Gastrocnemius medialis (tissue), 4 donors: ENCODE measurements around the gene RFNG. TPM values are rescaled to one million over a fixed set of nuclear protein-coding genes. Genes with fewer than 3 reads are reported as not detected.

ENCODE experiments used
- ATAC-seq, 2 donors: fragments of 150-250 bp; one replicate each; pipeline ENCODE4 v1.9.1; 2016
- DNase-seq, 2 donors: peaks; one replicate each; pipeline ENCODE4 v3.0.0-alpha.2; 2019
- H3K27ac ChIP-seq, 4 donors: fragments of 200-600 bp; sonication (generic); 1 replicate in 1 of 4; 2 replicates in 3 of 4; pipeline ENCODE4 v1.5.1; 2016 to 2018; ENCODE audit warnings: mild to moderate bottlenecking in 2 of 4, moderate library complexity in 1 of 4
- H3K27me3 ChIP-seq, 3 donors: fragments of 200-600 bp; sonication (generic) in 2 of 3; 1 replicate in 1 of 3; 2 replicates in 2 of 3; pipeline versions ENCODE4 v1.5.1 to v1.6.0; 2016 to 2019; ENCODE audit warnings: mild to moderate bottlenecking in 1 of 3, moderate library complexity in 1 of 3
- H3K36me3 ChIP-seq, 2 donors: fragments of 200-600 bp; sonication (generic) in 1 of 2; one replicate each; pipeline ENCODE4 v1.5.1; 2017 to 2018
- H3K4me1 ChIP-seq, 2 donors: fragments of 200-600 bp; sonication (generic) in 1 of 2; one replicate each; pipeline ENCODE4 v1.5.1; 2016 to 2017; ENCODE audit warnings: mild to moderate bottlenecking in 2 of 2
- H3K4me3 ChIP-seq, 4 donors: fragments of 200-600 bp; sonication (generic) in 3 of 4; 1 replicate in 1 of 4; 2 replicates in 3 of 4; pipeline ENCODE4 v1.5.1; 2016 to 2019; ENCODE audit warnings: mild to moderate bottlenecking in 2 of 4
- H3K9me3 ChIP-seq, 3 donors: fragments of 200-600 bp; sonication (generic) in 2 of 3; 1 replicate in 1 of 3; 2 replicates in 2 of 3; pipeline ENCODE4 v1.5.1; 2016 to 2019
- CTCF ChIP-seq, 5 experiments: fragments of 450-650 bp in 3 of 5; fragments of 200-600 bp in 2 of 5; sonication (generic) in 2 of 5; IDR thresholded peaks in 4 of 5; conservative IDR thresholded peaks in 1 of 5; 1 replicate in 4 of 5; 2 replicates in 1 of 5; pipeline ENCODE4 v1.5.1; 2016 to 2019; ENCODE audit warnings: antibody characterized with exemption in 5 of 5, mild to moderate bottlenecking in 3 of 5, moderate library complexity in 3 of 5
- POLR2A ChIP-seq, 2 donors: fragments of 450-650 bp; IDR thresholded peaks; one replicate each; pipeline ENCODE4 v1.6.1; 2017; ENCODE audit warnings: antibody characterized with exemption in 2 of 2, mild to moderate bottlenecking in 2 of 2, moderate library complexity in 2 of 2
- in situ Hi-C, 4 donors: fragments of 200-750 bp; cut with MboI; loops; one replicate each; pipeline versions ENCODE4 v1.15.0 to v1.8.0; 2017; ENCODE audit warnings: low sequenced_read_pairs in 4 of 4
- intact Hi-C: fragments of 100-400 bp; cut with DNase I; formaldehyde crosslinking; loops from one replicate; pipeline ENCODE4 v1.15.1; 2023; ENCODE audit warnings: low total_unique reads
- total RNA-seq, 4 donors: library from RNA; depleted of rRNA; stranded (reverse); fragments of >200 nt; gene quantifications; one replicate each; pipeline versions ENCODE4 v1.1.0 to v1.2.3, GENCODE V29; 2016

Gene RFNG
- total RNA-seq, 4 donors from 2014 or later: 29.6 to 64.9 (median 49.1) TPM

- H3K27me3 ChIP-seq: no peaks in the 10 kb centered on the region
- in situ Hi-C loops: no loop called here
- TF ChIP-seq POLR2A (IDR thresholded peaks at IDR 0.05) (no peak), CTCF (IDR thresholded peaks at IDR 0.05 in 4 of 5, conservative IDR thresholded peaks at IDR 0.05 in 1 of 5) (no peak)
Observed at GRCh38 chr17:82081546-82081945, 29.9 kb upstream of the RFNG start.

GRCh38 chr17:82080789-82081464 lies 29.3 kb upstream of the RFNG start:
- in situ Hi-C loops (no loop called here), intact Hi-C loops (no loop called here)
- no peak for TF ChIP-seq POLR2A (IDR thresholded peaks at IDR 0.05)
- TF ChIP-seq CTCF (IDR thresholded peaks at IDR 0.05 in 4 of 5, conservative IDR thresholded peaks at IDR 0.05 in 1 of 5): no peak
- Histone ChIP-seq H3K4me1 (no peaks in the 10 kb centered on the region), H3K27me3 (no peaks in the 10 kb centered on the region), H3K27ac (no peak overlapping the region), H3K36me3 (peaks cover 0 to 67% of the 10 kb centered on the region in 2 donors), H3K4me3 (no peak overlapping the region), H3K9me3 (no peaks in the 10 kb centered on the region)
- ATAC-seq (no peak), DNase-seq (no peak)

More at GRCh38 chr17:82081546-82081945, 29.9 kb upstream of the RFNG start:
- DNase-seq: no peak
- ATAC-seq: no peak
- Histone ChIP-seq H3K36me3 (peaks cover 0 to 73% of the 10 kb centered on the region in 2 donors), H3K9me3 (no peaks in the 10 kb centered on the region), H3K27ac (no peak overlapping the region), H3K4me3 (no peak overlapping the region), H3K4me1 (no peaks in the 10 kb centered on the region)
- intact Hi-C loops: no loop called here

- intact Hi-C loops: no loop called here
- DNase-seq (no peak), ATAC-seq (no peak)
- Histone ChIP-seq H3K27ac (no peak overlapping the region), H3K9me3 (no peaks in the 10 kb centered on the region), H3K4me1 (no peaks in the 10 kb centered on the region), H3K36me3 (peaks cover 0 to 59% of the 10 kb centered on the region in 2 donors), H3K27me3 (no peaks in the 10 kb centered on the region), H3K4me3 (no peak overlapping the region)
- TF ChIP-seq CTCF (IDR thresholded peaks at IDR 0.05 in 4 of 5, conservative IDR thresholded peaks at IDR 0.05 in 1 of 5): no peak
- TF ChIP-seq POLR2A (IDR thresholded peaks at IDR 0.05): no peak
- in situ Hi-C loops: no loop called here
Observed at GRCh38 chr17:82080048-82080788, 28.6 kb upstream of the RFNG start.

- H3K4me1 ChIP-seq: no peaks in the 10 kb centered on the region
- intact Hi-C loops (loop anchor here (10.0 kb wide), 1 partner anchor 74 kb away; no protein-coding TSS in a partner anchor), in situ Hi-C loops (no loop called here)
- H3K36me3 ChIP-seq: peaks cover 0 to 49% of the 10 kb centered on the region in 2 donors
- ATAC-seq (no peak), DNase-seq (no peak)
- H3K9me3 ChIP-seq: no peaks in the 10 kb centered on the region
- H3K27ac ChIP-seq: no peak overlapping the region
- H3K4me3 ChIP-seq: no peak overlapping the region
- no peaks in the 10 kb centered on the region for H3K27me3 ChIP-seq
- TF ChIP-seq POLR2A (IDR thresholded peaks at IDR 0.05) (no peak), CTCF (IDR thresholded peaks at IDR 0.05 in 4 of 5, conservative IDR thresholded peaks at IDR 0.05 in 1 of 5) (no peak)
Observed at GRCh38 chr17:82079001-82079677, 27.5 kb upstream of the RFNG start.
